DND-41 (cell line): ENCODE measurements around the gene MYH7B.
A peak's percentile ranks its signal among the peaks of the same experiment; 100 is the strongest.

Source experiments
- ATAC-seq: fragments of 200-7000 bp; cut with Tn5 transposase; 3 replicates; pipeline ENCODE4 v1.9.1; 2021; ENCODE audit warnings: low read depth; ENCODE audit not compliant: insufficient read depth
- DNase-seq: peaks from one replicate; pipeline ENCODE4 v3.0.0-alpha.2; 2020
- H2AFZ ChIP-seq: 2 replicates; pipeline ENCODE4 v1.6.0; 2012; ENCODE audit warnings: low read depth, low read length
- H3K27ac ChIP-seq: 2 replicates; pipeline ENCODE4 v1.5.1; 2012; ENCODE audit warnings: low read length, inconsistent platforms
- H3K27me3 ChIP-seq: fragments of 200-600 bp; sonication (generic); 2 replicates; pipeline ENCODE4 v1.6.0; 2012; ENCODE audit warnings: low read length, mild to moderate bottlenecking, inconsistent platforms; ENCODE audit not compliant: insufficient read depth, poor library complexity
- H3K36me3 ChIP-seq: 2 replicates; pipeline ENCODE4 v1.5.1; 2012; ENCODE audit warnings: low read length, inconsistent platforms; ENCODE audit not compliant: insufficient read depth
- H3K4me1 ChIP-seq: 2 replicates; pipeline ENCODE4 v1.5.1; 2012; ENCODE audit warnings: mild to moderate bottlenecking, low read length; ENCODE audit not compliant: insufficient read depth
- H3K4me2 ChIP-seq: 2 replicates; pipeline ENCODE4 v1.6.0; 2012; ENCODE audit warnings: mild to moderate bottlenecking, moderate library complexity, low read length, inconsistent platforms; ENCODE audit not compliant: insufficient read depth
- H3K4me3 ChIP-seq, 2 experiments: fragments of 200-600 bp in 1 of 2; shearing (Covaris generic) in 1 of 2; 2 replicates each; pipeline ENCODE4 v1.5.1; 2012 to 2016; ENCODE audit warnings: inconsistent platforms in 2 of 2, low read length in 2 of 2, mild to moderate bottlenecking in 2 of 2, low read depth in 1 of 2, moderate library complexity in 1 of 2
- H3K79me2 ChIP-seq: 2 replicates; pipeline ENCODE4 v1.6.0; 2012; ENCODE audit warnings: low read length, inconsistent platforms; ENCODE audit not compliant: insufficient read depth
- H3K9ac ChIP-seq: 2 replicates; pipeline ENCODE4 v1.6.0; 2012; ENCODE audit warnings: low read depth, mild to moderate bottlenecking, inconsistent platforms, low read length, moderate library complexity
- H3K9me3 ChIP-seq: 2 replicates; pipeline ENCODE4 v1.5.1; 2012; ENCODE audit warnings: low read length, moderate library complexity, mild to moderate bottlenecking, inconsistent platforms; ENCODE audit not compliant: insufficient read depth, severe bottlenecking
- H4K20me1 ChIP-seq: 2 replicates; pipeline ENCODE4 v1.6.0; 2012; ENCODE audit warnings: low read length; ENCODE audit not compliant: insufficient read depth
- EZH2 ChIP-seq: IDR thresholded peaks from 3 replicates; pipeline ENCODE4 v1.6.1; 2012; ENCODE audit warnings: borderline replicate concordance, low read depth, mild to moderate bottlenecking, moderate library complexity, low read length, inconsistent platforms; ENCODE audit not compliant: severe bottlenecking
- TF ChIP-seq, protein P1 (sequence below): IDR thresholded peaks from 2 replicates; pipeline ENCODE4 v1.5.1; 2012; ENCODE audit warnings: borderline replicate concordance, low read length, moderate library complexity, mild to moderate bottlenecking; ENCODE audit not compliant: poor library complexity, severe bottlenecking; ENCODE audit errors: extremely low read depth

MYH7B gene

GRCh38 chr20:34951652-34952051 is 4.0 kb upstream of the MYH7B start:
- H3K4me3 ChIP-seq = no peak overlapping the region
- no peak overlapping the region for H3K9ac ChIP-seq
- peaks cover 23% of the 10 kb centered on the region for H3K4me1 ChIP-seq
- no peak overlapping the region for H3K4me2 ChIP-seq
- no peak for ATAC-seq
- no peaks in the 10 kb centered on the region for H4K20me1 ChIP-seq
- TF ChIP-seq, protein P1, sequence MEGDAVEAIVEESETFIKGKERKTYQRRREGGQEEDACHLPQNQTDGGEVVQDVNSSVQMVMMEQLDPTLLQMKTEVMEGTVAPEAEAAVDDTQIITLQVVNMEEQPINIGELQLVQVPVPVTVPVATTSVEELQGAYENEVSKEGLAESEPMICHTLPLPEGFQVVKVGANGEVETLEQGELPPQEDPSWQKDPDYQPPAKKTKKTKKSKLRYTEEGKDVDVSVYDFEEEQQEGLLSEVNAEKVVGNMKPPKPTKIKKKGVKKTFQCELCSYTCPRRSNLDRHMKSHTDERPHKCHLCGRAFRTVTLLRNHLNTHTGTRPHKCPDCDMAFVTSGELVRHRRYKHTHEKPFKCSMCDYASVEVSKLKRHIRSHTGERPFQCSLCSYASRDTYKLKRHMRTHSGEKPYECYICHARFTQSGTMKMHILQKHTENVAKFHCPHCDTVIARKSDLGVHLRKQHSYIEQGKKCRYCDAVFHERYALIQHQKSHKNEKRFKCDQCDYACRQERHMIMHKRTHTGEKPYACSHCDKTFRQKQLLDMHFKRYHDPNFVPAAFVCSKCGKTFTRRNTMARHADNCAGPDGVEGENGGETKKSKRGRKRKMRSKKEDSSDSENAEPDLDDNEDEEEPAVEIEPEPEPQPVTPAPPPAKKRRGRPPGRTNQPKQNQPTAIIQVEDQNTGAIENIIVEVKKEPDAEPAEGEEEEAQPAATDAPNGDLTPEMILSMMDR = no peak
- no peak for TF ChIP-seq EZH2
- no peak overlapping the region for H3K27ac ChIP-seq
- H3K27me3 ChIP-seq = no peaks in the 10 kb centered on the region
- no peak for DNase-seq
- H3K36me3 ChIP-seq = peaks cover 34% of the 10 kb centered on the region
- peaks cover 8% of the 10 kb centered on the region; the same call in 1 of the 2 replicates for H3K79me2 ChIP-seq
- H2AFZ ChIP-seq = no peak overlapping the region
- H3K9me3 ChIP-seq = no peaks in the 10 kb centered on the region

DNA sequence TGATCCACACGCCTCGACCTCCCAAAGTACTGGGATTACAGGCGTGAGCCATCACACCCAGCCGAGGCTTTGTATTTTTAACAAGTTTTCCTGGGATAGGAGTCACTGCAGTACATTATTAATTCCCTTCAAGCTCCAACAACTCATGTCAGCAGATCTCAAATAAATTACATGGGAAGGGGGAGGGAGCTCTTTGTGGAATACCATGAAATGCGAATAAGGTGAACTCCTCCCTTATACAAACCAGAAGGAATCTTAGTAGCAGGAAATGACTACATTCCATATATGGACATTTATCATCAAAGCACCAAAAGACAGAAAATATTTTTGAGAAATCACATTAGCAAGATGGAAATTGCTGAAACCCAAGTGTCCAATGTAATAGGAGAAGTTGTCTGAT is 3.0 kb upstream of the MYH7B start:
- no peak for DNase-seq
- peaks cover 23% of the 10 kb centered on the region for H3K4me1 ChIP-seq
- no peaks in the 10 kb centered on the region for H3K9me3 ChIP-seq
- H2AFZ ChIP-seq = no peak overlapping the region
- no peak overlapping the region for H3K27ac ChIP-seq
- ATAC-seq = no peak
- no peaks in the 10 kb centered on the region for H4K20me1 ChIP-seq
- H3K4me2 ChIP-seq = no peak overlapping the region
- peaks cover 8% of the 10 kb centered on the region; the same call in 1 of the 2 replicates for H3K79me2 ChIP-seq
- peaks cover 33% of the 10 kb centered on the region for H3K36me3 ChIP-seq
- TF ChIP-seq, protein P1 = no peak
- no peak for TF ChIP-seq EZH2
- no peak overlapping the region for H3K4me3 ChIP-seq
- no peaks in the 10 kb centered on the region for H3K27me3 ChIP-seq
- H3K9ac ChIP-seq = no peak overlapping the region

GRCh38 chr20:34953960-34954359 is 1.7 kb upstream of the MYH7B start:
- no peak overlapping the region for H3K4me2 ChIP-seq
- no peak overlapping the region for H3K27ac ChIP-seq
- no peak for DNase-seq
- H3K79me2 ChIP-seq = peaks cover 8% of the 10 kb centered on the region; the same call in 1 of the 2 replicates
- TF ChIP-seq, protein P1 = no peak
- TF ChIP-seq EZH2 = no peak
- no peak overlapping the region for H3K4me3 ChIP-seq
- H3K9ac ChIP-seq = no peak overlapping the region
- no peak for ATAC-seq
- peaks cover 27% of the 10 kb centered on the region for H3K36me3 ChIP-seq
- no peaks in the 10 kb centered on the region for H3K27me3 ChIP-seq
- no peaks in the 10 kb centered on the region for H4K20me1 ChIP-seq
- H2AFZ ChIP-seq = no peak overlapping the region
- peaks cover 23% of the 10 kb centered on the region for H3K4me1 ChIP-seq
- H3K9me3 ChIP-seq = no peaks in the 10 kb centered on the region

DNA sequence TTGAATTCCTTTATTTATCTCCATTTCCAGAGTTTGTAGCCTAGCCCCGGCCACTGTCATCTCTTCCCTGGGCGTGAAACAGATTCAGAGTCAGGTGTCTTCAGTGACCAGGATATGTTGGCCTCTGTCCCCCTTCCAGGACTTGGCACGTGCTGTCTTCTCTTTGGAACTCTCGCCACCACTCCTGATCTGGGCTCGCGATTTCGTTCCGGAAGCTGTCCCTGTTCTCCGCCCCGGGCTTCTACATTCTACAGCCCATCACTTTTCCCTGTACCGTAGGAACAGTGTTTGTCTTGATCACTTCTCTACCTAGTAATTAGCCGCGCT is 801 bp upstream of the MYH7B start:
- Histone ChIP-seq H2AFZ (peak overlapping the region; percentile 94), H3K4me1 (peaks cover 23% of the 10 kb centered on the region), H3K4me3 (peak overlapping the region; percentile 69 to 79), H3K4me2 (peak overlapping the region; percentile 80), H3K9ac (peak overlapping the region; percentile 76), H3K36me3 (peaks cover 18% of the 10 kb centered on the region), H3K79me2 (peaks cover 8% of the 10 kb centered on the region; the same call in 1 of the 2 replicates), H4K20me1 (no peaks in the 10 kb centered on the region), H3K27ac (peak overlapping the region; percentile 88), H3K9me3 (no peaks in the 10 kb centered on the region), H3K27me3 (no peaks in the 10 kb centered on the region)
- TF ChIP-seq, protein P1 = no peak
- ATAC-seq = no peak
- no peak for DNase-seq
